ENCODE results near the gene GSTA2.
"Not testable (repeated sequence)": the region's sequence is repeated elsewhere in the genome, so short reads cannot be mapped to it uniquely, and the experiment has no call there.

Gene GSTA2

DNA sequence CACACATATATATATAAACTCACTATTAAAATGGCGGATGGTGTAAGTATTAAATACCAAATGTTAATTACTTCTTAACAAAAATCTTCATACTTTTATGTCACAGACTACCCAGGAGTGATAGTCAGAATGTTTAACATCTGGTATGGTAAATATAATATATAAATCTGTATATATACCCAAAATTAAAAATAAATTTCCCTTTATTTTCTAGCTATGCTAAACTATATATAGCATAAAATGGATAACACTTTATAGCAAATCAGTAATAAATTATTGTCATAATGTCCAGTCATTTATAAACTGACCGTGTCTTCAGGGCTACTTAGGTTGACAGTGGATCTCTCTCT lies 37.1 kb downstream of the GSTA2 start:
- no peak for DNase-seq

DNA sequence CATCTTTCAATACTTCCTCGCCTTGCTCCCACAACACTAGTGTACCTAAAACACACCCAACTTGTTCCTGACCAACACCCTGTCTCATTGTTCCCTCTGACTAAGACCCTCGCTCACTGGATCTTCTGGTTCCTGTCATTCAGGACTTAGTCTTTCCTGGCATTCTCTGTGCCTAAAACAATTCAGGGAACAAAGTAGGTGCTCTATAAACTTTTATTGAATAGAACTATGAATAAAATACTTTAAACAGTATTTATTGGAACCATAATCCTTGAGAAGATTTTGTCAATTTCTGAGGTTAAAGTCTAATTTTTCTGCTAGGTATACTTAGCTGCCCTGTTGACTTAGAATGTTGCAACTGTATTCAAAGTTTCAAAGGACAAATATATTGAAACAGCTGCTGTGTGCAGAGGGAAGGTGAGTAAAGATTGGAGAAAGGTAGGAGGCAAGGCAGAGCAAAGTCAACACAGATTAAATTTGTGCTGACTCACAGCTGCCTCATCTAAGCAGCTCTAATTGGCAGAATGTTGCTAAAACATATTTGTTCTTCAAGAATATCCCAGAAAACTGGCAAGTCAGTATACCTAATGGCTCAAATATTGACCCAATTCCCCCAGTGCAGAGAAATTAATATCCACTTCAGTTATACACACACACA lies 37.6 kb downstream of the GSTA2 start:
- DNase-seq = peak in 3 of 56 donors; percentile 3 to 17 (median 9)

DNA sequence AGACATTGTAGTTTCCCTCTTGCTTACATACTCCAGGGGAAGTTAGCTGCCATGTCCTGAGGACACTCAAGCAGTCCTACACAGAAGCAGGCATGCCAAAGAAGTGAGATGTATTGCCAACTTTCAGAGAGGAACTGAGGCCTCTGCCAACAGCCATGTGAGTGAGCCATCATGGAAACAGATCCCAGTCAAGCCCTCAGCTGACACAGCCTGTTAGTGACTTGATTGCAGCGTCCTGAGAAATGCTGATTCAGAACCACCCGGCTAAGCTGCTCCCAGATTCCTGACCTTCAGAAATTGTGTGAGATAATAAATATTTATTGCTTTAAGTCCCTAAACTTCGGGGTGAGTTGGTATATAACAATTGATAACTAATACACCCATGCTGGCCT lies 38.1 kb downstream of the GSTA2 start:
- no peak for DNase-seq

DNA sequence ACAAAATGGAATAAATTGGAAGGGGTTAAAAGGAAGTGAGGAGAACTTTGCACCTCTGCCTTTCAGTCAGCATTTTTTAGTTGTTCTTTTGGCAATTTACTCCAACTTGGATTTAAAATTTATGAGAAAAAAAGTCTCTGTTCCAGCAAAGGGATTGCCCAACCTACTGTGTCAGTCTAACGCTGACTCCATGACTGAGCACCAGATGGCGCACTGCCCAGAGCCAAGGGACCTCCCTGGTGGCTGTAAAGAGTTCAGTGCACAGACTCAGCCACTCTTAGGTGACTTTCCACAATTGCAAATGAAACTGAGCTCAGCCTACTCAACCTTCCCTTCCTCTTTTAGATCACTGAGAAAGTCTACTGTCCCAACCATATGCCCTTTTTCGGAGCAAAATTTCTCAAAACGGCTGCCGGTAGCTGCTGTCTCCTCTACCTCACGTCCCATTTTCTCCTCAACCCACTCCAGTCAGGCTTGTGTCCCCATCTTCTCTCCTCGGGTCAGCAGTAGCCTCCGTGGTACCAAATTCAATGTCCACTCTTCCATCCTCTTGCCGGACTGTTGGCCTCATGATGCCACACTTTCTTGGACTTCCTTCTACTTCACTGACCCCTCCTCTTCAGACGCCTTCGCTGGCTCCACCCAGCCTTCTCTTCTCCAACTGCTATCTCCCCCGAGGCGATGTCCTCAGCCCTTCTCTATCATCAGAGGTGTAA lies 38.7 kb downstream of the GSTA2 start:
- peak in 16 of 56 donors; percentile 0 to 48 (median 6) for DNase-seq

DNA sequence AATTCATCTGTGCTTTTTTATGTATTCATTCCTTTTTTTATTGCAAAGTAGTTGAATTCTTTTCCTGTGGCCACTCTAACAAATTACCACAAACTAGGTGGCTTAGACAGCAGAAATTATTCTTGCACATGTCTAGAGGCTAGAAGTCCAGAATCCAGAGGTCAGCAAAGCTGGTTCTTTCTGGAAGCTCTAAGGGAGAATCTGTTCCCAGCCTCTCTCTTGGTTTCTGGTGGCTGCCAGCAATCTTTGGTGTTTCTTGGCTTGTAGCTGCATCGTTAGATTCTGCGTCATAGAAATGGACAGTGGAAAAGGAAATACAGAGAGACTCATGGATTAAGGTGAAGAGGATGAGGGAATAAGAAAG lies 39.3 kb downstream of the GSTA2 start:
- no peak for DNase-seq

DNA sequence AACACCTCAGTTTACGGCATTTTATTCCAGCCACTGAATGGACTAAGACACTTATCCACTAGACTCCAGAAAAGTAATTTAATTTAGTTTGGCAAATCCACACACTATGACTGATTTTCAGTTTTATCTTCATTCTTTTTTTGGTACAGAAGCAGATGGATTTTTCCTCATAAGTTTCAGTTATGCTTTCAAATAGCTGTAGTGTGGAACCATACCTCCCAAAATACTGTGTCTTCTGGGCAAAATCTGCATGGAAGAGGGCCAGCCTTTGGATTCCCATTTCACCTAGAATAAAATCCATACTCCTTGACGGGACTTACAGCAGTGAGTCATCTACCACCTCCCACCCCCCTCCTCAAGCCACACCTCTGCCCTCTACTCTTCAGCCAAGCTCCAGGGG lies 43.0 kb downstream of the GSTA2 start:
- DNase-seq = no peak

DNA sequence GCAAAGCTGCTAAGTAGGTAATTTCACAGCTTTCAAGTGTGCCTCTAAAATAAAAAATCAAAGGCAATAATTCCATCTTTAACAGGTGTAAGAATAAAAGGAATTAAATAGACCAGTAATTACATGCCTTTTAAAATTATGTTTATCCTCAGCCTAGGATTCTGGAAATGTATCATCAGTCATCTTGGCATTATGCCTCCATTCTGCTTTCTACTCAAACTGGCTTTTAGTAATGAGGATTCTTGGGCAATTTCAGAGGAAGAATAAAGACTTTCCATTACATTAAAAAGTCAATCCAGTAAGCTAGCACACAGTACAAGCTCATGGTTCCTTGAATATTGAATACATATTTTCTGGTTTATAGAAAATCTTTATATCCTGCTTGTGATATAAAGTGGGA lies 44.7 kb downstream of the GSTA2 start:
- DNase-seq = no peak

DNA sequence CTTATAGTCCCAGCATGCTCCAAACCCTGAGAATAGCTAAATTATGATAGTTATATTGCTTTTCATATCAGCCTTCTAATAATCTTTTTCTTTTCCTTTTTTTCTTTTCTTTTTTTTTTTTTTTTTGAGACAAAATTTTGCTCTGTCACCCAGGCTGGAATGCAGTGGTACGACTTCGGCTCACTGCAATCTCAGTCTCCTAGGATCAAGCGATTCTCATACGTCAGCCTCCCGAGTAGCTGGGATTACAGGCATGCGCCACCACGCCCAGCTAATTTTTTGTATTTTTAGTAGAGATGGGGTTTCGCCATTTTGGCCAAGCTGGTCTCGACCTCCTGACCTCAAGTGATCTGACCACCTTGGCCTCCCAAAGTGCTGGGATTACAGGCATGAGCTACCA lies 48.5 kb downstream of the GSTA2 start:
- not testable (repeated sequence) for DNase-seq

DNA sequence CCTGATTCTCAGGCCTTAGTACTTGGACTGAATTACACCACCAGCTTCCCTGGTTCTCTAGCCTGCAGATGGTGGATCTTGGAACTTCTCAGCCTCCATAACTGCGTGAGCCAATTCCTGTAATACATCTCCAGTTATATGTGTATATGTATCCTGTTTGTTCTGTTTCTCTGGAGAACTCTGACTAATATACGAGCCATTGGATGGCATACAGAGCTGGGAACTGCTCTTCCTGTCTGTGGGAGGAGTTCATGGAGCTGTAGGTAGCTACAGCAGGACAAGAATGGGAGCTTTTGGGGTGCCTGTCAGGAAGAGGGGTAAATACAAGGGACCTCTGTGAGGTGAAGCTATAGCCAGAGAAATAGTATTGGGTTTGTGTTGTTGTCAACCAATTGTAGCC lies 51.1 kb downstream of the GSTA2 start:
- DNase-seq = no peak

DNA sequence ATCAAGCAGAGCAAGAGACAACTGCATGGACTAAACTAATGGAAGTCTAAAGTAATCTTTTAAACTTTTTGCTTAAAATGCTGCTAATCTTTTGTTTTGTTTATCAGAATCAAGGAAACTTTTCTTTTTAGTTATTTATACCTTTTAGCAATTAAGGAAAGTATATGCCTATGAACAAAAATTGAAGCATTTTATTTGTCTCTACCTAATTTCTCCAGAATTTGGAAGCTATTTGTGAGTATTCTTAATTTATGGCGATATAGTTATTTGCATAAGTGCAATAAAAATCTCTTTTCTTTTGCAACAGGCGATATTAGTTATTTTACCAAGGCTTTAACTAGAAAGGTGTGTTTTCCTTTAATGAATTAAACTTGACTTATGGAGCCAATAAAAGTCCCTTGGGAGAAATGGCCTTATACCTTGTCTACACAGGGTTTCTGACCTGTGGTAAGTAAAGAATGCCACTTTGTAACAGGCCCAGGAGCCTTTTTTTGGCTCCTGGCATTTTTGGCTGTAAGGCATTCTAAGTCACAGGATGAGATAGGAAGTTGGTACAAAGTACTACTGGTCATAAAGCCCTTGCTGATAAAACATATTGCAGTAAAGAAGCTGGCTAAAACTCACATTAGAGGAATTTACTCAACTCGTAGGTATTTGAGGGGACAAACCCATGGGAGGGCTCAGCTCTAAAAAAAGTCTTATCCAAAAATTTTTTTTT lies 55.2 kb downstream of the GSTA2 start:
- no peak for DNase-seq

DNA sequence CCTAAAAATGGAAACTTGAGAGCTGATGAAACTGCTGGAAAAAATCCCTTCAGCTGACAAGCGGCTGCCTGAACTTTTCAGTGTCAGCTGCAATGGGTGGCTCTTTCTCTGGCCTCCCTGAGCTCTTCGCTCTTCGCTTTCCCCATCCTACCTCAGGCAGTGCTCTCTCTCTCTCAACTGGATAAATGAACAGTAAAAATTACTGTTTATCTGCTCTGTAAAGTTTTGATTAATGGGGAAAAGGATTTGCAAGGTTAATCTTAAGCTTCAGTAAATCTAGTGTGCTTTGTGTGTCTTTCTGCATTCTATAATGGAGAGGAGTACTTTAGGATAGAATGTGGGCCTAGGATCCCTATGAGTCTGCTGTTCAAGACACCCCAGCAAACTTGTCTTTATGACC lies 57.3 kb downstream of the GSTA2 start:
- no peak for DNase-seq

DNA sequence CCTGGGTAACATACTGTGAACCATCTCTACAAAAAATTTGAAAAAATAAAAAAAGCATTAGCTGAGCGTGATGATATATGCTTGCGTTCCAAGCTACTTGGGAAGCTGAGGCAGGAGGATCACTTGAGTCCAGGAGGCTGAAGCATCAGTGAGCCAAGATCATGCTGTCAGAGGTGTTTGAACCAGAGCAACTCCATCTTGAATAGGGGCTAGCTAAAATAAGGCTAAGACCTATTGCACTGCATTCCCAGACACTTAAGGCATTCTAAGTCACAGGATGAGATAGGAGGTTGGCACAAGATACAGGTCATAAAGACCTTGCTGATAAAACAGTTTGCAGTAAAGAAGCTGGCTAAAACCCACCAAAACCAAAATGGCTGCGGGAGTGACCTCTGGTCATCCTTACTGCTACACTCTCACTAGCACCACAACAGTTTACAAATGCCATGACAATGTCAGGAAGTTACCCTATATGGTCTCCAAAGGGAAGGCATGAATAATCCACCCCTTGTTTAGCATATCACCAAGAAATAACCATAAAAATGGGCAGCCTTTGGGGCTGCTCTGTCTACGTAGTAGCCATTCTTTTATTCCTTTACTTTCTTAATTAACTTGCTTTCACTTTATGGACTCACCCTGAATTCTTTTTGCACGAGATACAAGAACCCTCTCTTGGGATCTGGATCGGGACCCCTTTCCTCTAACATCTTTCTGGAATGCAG lies 58.3 kb downstream of the GSTA2 start:
- not testable (repeated sequence) for DNase-seq

DNA sequence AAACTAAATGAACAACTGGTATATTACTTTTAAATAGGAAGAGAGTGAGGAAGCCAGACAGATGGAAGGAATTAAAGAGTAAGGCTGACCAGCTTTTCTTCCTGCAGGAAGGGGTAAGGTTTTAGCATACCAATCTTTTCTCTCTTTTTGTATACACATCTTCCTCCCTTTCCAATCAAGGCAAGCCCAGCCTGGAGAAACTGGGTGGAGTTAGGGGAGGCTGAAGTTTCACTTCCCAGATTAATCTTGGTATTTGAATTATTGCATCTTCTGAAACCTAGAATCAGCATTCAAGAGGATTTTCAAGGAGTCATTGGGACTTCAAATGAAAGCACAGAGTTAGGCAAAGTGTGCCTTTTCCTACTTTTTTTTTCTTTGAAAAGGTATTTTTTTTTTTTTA lies 59.2 kb downstream of the GSTA2 start:
- DNase-seq = no peak

Data from nucleus accumbens (tissue), 56 donors.